Ishikawa (cell line): ENCODE data around the gene NECAB2.

ENCODE experiments used
- CEBPB ChIP-seq: IDR thresholded peaks from 2 replicates; pipeline ENCODE4 v1.6.1; 2012
- CREB1 ChIP-seq: IDR thresholded peaks from 2 replicates; pipeline ENCODE4 v1.6.1; 2012; ENCODE audit warnings: low read depth
- EGR1 ChIP-seq: IDR thresholded peaks from 2 replicates; pipeline ENCODE4 v1.6.1; 2012
- EP300 ChIP-seq: IDR thresholded peaks from 2 replicates; pipeline ENCODE4 v1.6.1; 2012; ENCODE audit warnings: borderline replicate concordance
- FOXM1 ChIP-seq: IDR thresholded peaks from 2 replicates; pipeline ENCODE4 v1.6.1; 2012; ENCODE audit warnings: low read depth, borderline replicate concordance
- MAX ChIP-seq: IDR thresholded peaks from 2 replicates; pipeline ENCODE4 v1.6.1; 2012
- NFIC ChIP-seq: IDR thresholded peaks from 2 replicates; pipeline ENCODE4 v1.6.1; 2012
- RAD21 ChIP-seq: IDR thresholded peaks from 2 replicates; pipeline ENCODE4 v1.6.1; 2012; ENCODE audit warnings: low read depth
- REST ChIP-seq: IDR thresholded peaks from 2 replicates; pipeline ENCODE4 v1.6.1; 2012; ENCODE audit warnings: low read depth, mild to moderate bottlenecking
- TAF1 ChIP-seq: IDR thresholded peaks from 2 replicates; pipeline ENCODE4 v1.6.1; 2012; ENCODE audit warnings: low read depth, mild to moderate bottlenecking
- TCF12 ChIP-seq: IDR thresholded peaks from 2 replicates; pipeline ENCODE4 v1.6.1; 2012; ENCODE audit warnings: low read depth
- TEAD4 ChIP-seq: IDR thresholded peaks from 2 replicates; pipeline ENCODE4 v1.6.1; 2012
- USF1 ChIP-seq: IDR thresholded peaks from 2 replicates; pipeline ENCODE4 v1.6.1; 2012
- YY1 ChIP-seq: IDR thresholded peaks from 2 replicates; pipeline ENCODE4 v1.6.1; 2012; ENCODE audit warnings: low read depth
- ZBTB7A ChIP-seq: IDR thresholded peaks from 2 replicates; pipeline ENCODE4 v1.6.1; 2012; ENCODE audit warnings: low read depth

NECAB2 gene

GRCh38 chr16:84007965-84008364 is 39.9 kb downstream of the NECAB2 start:
- TF ChIP-seq USF1: peak; percentile 64
- TF ChIP-seq TEAD4: no peak

- TF ChIP-seq TEAD4 (no peak), EP300 (no peak), RAD21 (no peak), REST (no peak), MAX (no peak), NFIC (no peak), ZBTB7A (no peak)
Observed at GRCh38 chr16:84009282-84009681, 41.2 kb downstream of the NECAB2 start.

GRCh38 chr16:84013787-84014569 is 45.9 kb downstream of the NECAB2 start:
- no peak for TF ChIP-seq TAF1
- TF ChIP-seq EGR1: no peak
- TF ChIP-seq REST: no peak
- no peak for TF ChIP-seq RAD21
- no peak for TF ChIP-seq CREB1
- TF ChIP-seq YY1: no peak
- no peak for TF ChIP-seq FOXM1
- peak; percentile 62 for TF ChIP-seq MAX
- TF ChIP-seq ZBTB7A: no peak
- TF ChIP-seq CEBPB: no peak
- no peak for TF ChIP-seq TCF12
- no peak for TF ChIP-seq NFIC
- peak; percentile 88 for TF ChIP-seq USF1

GRCh38 chr16:84014570-84015327 is 46.7 kb downstream of the NECAB2 start:
- TF ChIP-seq USF1: no peak
- no peak for TF ChIP-seq ZBTB7A
- no peak for TF ChIP-seq CEBPB

- no peak for TF ChIP-seq YY1
Observed at GRCh38 chr16:84015399-84015798, 47.4 kb downstream of the NECAB2 start.

- no peak for TF ChIP-seq FOXM1
Observed at GRCh38 chr16:84016477-84016876, 48.4 kb downstream of the NECAB2 start.
